ENCODE results near the gene LDB2.

The LDB2 gene

GRCh38 chr4:16609170-16609758, 289.2 kb downstream of the LDB2 start:
- TF ChIP-seq, protein P1, sequence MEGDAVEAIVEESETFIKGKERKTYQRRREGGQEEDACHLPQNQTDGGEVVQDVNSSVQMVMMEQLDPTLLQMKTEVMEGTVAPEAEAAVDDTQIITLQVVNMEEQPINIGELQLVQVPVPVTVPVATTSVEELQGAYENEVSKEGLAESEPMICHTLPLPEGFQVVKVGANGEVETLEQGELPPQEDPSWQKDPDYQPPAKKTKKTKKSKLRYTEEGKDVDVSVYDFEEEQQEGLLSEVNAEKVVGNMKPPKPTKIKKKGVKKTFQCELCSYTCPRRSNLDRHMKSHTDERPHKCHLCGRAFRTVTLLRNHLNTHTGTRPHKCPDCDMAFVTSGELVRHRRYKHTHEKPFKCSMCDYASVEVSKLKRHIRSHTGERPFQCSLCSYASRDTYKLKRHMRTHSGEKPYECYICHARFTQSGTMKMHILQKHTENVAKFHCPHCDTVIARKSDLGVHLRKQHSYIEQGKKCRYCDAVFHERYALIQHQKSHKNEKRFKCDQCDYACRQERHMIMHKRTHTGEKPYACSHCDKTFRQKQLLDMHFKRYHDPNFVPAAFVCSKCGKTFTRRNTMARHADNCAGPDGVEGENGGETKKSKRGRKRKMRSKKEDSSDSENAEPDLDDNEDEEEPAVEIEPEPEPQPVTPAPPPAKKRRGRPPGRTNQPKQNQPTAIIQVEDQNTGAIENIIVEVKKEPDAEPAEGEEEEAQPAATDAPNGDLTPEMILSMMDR (IDR thresholded peaks at IDR 0.05) = no peak

DNA sequence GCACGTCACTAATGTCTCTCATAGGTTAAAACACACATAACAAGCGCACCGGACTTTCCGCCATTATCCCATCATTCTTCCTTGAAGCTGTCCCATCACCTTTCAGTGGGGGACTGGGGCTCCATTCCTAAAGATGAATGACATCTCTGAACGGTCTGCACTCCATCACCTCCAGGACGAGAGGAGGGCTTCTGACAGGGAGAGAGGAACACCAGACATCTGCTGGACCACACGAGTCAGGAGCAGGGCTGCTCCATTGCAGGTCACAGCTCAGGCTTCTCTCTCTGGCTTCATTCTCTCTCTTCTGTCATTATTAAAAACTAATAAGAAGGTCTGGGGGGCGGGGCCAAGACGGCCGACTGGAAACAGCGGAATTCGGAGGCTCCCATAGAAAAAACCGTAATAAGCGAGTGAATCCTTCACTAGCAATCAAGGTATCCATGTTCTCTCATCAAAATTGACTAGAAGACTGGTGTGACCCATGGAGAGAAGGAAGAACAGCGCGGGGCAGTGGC, 289.8 kb downstream of the LDB2 start:
- TF ChIP-seq, protein P1 (IDR thresholded peaks at IDR 0.05) = no peak

GRCh38 chr4:16608123-16608522, 290.3 kb downstream of the LDB2 start:
- TF ChIP-seq, protein P1 (IDR thresholded peaks at IDR 0.05) = no peak

DNA sequence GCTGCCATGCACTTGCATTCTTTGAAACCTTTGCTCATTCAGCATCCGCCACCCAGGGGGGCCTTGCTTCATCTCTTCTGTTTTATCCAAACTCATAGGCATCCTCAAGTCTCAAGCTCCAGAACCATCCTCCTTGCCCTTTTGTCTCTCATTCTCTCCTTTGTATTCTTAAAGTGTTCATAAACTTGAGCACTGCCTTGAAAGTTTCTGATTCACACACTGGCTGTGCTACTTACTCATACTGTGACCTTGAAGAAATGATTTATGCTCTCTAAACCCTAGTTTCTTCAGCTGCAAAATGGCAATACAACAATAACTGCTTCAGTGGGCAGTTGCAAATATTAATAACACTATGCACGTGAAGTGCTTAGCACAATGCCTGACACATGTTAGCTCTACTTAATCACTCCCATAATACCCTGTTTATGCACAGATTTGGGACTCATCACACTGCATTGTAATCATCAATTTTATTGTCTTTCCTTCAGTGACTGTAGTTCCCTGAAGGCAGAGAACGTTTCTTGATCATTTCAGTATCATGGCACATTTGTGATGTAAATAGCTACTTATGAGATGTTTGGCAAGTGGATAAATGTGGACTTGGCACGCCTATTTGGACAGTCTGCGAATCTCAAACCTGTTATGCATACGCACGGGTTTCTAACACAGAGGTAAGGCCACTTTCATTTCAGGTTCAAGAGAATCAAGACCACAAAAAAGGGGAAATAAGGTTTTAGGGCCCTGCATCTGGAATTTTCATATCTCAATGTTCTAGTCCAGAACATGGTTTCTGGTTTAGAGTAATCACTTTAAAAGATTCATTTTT, 291.0 kb downstream of the LDB2 start:
- TF ChIP-seq, protein P1 (IDR thresholded peaks at IDR 0.05) = no peak

DNA sequence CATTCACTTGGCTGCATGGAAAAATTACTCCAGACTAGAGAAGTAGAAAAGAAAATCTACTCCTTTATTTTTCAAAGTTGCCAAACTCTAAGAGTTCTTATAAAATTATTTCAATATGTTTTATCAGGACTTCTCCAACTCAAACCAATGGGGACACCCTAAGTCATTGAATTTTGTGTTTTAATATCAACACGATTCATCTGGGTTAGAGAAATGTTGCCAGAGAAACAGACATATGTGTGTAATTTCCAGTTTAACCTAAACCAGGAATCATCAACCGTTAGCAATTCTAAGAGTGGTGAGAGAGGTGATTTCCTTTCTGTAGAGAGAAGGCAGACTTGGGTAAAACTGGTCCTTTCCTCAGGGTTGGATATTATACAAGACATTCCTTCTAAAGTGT, 291.8 kb downstream of the LDB2 start:
- TF ChIP-seq, protein P1 (IDR thresholded peaks at IDR 0.05) = no peak

- TF ChIP-seq, protein P1 (IDR thresholded peaks at IDR 0.05) = no peak
Observed at GRCh38 chr4:16603178-16603577, 295.3 kb downstream of the LDB2 start.

GRCh38 chr4:16598597-16599206, 299.7 kb downstream of the LDB2 start:
- TF ChIP-seq, protein P1 (IDR thresholded peaks at IDR 0.05) = no peak
